Measurements from ENCODE around the gene RBM43. TPM values are rescaled to one million over a fixed set of nuclear protein-coding genes. Genes with fewer than 3 reads are reported as not detected.

Gene RBM43
- total RNA-seq, 2 experiments from 2014 or later, result 15.0 to 16.0 TPM

DNA sequence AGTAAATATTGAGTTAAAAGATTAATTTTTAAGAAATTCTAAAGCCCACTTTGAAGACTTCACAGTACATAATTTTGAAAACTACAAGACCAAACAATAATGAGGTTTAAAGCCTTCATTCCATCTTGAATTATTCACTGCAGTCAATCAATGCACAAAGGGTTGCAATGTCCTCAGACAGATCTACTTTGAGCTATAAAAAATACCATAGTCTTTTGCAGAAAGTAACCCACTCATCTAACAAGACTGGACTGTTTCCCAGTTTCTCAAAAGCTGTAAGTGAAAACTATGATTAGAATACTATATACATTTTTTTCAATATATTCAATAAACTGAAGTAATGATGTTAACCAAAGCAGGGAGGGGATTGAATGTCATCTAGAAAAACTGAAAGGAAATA lies 10.2 kb upstream of the RBM43 start:
- Mint-ChIP-seq H3K9me3 (no peaks in the 10 kb centered on the region), H3K36me3 (ENCODE audit: low read depth) (peaks cover 65% of the 10 kb centered on the region), H3K27ac (no peak overlapping the region), H3K4me1 (ENCODE audit: low read depth) (peaks cover 4% of the 10 kb centered on the region), H3K27me3 (no peaks in the 10 kb centered on the region), H3K4me3 (no peak overlapping the region)
- Histone ChIP-seq H3K4me1 (ENCODE audit: insufficient read depth, low read length) (no peaks in the 10 kb centered on the region), H3K27me3 (ENCODE audit: control insufficient read depth in 1 of 2, insufficient read depth in 2 of 2, low read length in 2 of 2) (no peaks in the 10 kb centered on the region), H3K27ac (ENCODE audit: low read depth in 1 of 2, low read length in 2 of 2) (no peak overlapping the region), H3K9me3 (ENCODE audit: control insufficient read depth in 1 of 2, insufficient read depth in 1 of 2, low read length in 2 of 2) (no peaks in the 10 kb centered on the region), H3K36me3 (ENCODE audit: insufficient read depth, low read length) (peaks cover 62% of the 10 kb centered on the region), H3K4me3 (ENCODE audit: low read length) (no peak overlapping the region)
- no peak for ATAC-seq (ENCODE audit: poor library complexity)
- TF ChIP-seq, protein P1, sequence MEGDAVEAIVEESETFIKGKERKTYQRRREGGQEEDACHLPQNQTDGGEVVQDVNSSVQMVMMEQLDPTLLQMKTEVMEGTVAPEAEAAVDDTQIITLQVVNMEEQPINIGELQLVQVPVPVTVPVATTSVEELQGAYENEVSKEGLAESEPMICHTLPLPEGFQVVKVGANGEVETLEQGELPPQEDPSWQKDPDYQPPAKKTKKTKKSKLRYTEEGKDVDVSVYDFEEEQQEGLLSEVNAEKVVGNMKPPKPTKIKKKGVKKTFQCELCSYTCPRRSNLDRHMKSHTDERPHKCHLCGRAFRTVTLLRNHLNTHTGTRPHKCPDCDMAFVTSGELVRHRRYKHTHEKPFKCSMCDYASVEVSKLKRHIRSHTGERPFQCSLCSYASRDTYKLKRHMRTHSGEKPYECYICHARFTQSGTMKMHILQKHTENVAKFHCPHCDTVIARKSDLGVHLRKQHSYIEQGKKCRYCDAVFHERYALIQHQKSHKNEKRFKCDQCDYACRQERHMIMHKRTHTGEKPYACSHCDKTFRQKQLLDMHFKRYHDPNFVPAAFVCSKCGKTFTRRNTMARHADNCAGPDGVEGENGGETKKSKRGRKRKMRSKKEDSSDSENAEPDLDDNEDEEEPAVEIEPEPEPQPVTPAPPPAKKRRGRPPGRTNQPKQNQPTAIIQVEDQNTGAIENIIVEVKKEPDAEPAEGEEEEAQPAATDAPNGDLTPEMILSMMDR (IDR thresholded peaks at IDR 0.05), result no peak
- intact Hi-C loops (cut with DNase I, micrococcal nuclease), result no loop called here
- no peak for DNase-seq
- ChIA-PET POLR2A (interaction anchor here (2.9 kb wide), 1 partner anchor 10 kb away, joined by 15 read pairs; the partner anchor contains the start of gene RBM43), CTCF (no interaction called here)

DNA sequence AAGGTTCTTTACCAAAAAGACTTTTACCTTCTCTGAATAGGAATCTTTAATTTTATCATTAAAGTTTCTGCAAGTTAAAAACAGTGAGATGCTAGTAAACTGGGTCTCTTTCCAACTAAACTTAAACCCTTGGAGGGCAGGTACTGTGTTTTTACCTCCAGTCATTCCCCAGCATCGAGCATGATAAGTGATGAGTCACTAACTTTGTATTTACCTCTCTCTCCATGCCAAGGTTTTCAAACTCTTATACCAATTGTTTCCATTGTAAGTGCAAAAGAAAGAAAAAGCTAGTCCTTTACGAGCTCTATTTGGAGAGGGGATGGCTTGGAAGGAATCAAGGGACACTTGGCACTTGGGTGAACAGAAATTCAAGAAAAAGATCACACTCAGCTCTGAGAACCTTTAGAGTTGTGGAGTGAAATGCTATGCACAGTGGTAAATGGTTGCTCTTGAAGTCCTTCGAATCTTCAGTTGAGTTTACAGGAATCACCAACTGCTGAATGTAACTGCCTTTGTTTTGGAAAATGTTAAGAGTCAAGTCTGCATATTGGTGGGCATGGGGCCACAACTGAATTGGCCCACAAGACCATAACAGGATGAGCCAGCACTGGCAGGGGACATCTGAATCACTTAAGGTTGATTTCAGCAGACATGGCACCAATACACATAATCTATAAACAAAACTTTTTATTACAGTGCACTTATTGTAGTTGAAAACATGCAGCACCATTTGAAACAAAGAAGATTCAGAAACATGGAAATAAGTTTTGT lies 8.3 kb upstream of the RBM43 start:
- no peaks in the 10 kb centered on the region for H3K27me3 Mint-ChIP-seq
- H3K4me1 Mint-ChIP-seq (ENCODE audit: low read depth), result peaks cover 4% of the 10 kb centered on the region
- ChIA-PET POLR2A (interaction anchor here (2.9 kb wide), 1 partner anchor 9 kb away, joined by 15 read pairs; the partner anchor contains the start of gene RBM43), CTCF (interaction anchor here (1.6 kb wide), 1 partner anchor 78 kb away, joined by 4 read pairs; no protein-coding TSS in a partner anchor)
- H3K4me3 Mint-ChIP-seq, result no peak overlapping the region
- intact Hi-C loops (cut with DNase I, micrococcal nuclease), result loop anchor here in 1 of 2 experiments (10.0 kb wide), 1 partner anchor 555 kb away; the partner anchor contains the start of gene ARL5A
- no peaks in the 10 kb centered on the region for H3K27me3 ChIP-seq (ENCODE audit: control insufficient read depth in 1 of 2, insufficient read depth in 2 of 2, low read length in 2 of 2)
- no peak for ATAC-seq (ENCODE audit: poor library complexity)
- no peaks in the 10 kb centered on the region for H3K9me3 Mint-ChIP-seq
- peaks cover 48% of the 10 kb centered on the region for H3K36me3 ChIP-seq (ENCODE audit: insufficient read depth, low read length)
- H3K9me3 ChIP-seq (ENCODE audit: control insufficient read depth in 1 of 2, insufficient read depth in 1 of 2, low read length in 2 of 2), result no peaks in the 10 kb centered on the region
- no peak for DNase-seq
- H3K4me1 ChIP-seq (ENCODE audit: insufficient read depth, low read length), result no peaks in the 10 kb centered on the region
- TF ChIP-seq, protein P1 (IDR thresholded peaks at IDR 0.05), result no peak
- H3K4me3 ChIP-seq (ENCODE audit: low read length), result no peak overlapping the region
- H3K27ac ChIP-seq (ENCODE audit: low read depth in 1 of 2, low read length in 2 of 2), result no peak overlapping the region
- H3K27ac Mint-ChIP-seq, result no peak overlapping the region
- peaks cover 47% of the 10 kb centered on the region for H3K36me3 Mint-ChIP-seq (ENCODE audit: low read depth)

DNA sequence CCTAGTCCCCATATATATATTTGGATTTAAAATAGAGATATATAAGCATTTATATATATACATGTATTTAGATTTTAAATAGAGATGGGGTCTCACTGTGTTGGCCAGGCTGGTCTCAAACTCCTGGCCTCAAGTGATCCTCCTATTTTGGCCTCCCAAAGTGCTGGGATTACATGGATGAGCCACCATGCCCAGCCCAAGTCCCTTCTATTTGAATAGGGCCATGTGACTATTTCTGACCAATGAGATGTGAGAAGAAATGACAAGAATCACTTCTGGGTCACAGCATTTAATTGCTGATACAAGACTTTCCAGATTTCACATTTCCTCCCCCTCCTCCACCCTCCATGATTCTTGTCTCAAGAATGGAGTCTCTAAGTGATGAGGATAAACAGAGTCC lies 6.4 kb upstream of the RBM43 start:
- peaks cover 30% of the 10 kb centered on the region for H3K36me3 Mint-ChIP-seq (ENCODE audit: low read depth)
- no peaks in the 10 kb centered on the region for H3K27me3 Mint-ChIP-seq
- peaks cover 4% of the 10 kb centered on the region for H3K4me1 Mint-ChIP-seq (ENCODE audit: low read depth)
- CTCF ChIA-PET, result no interaction called here
- intact Hi-C loops (cut with DNase I, micrococcal nuclease), result loop anchor here in 1 of 2 experiments (10.0 kb wide), 1 partner anchor 557 kb away; the partner anchor contains the start of gene ARL5A
- H3K4me3 Mint-ChIP-seq, result no peak overlapping the region
- H3K27ac Mint-ChIP-seq, result peak overlapping the region; percentile 44
- no peak for ATAC-seq (ENCODE audit: poor library complexity)
- TF ChIP-seq, protein P1 (IDR thresholded peaks at IDR 0.05), result no peak
- H3K27me3 ChIP-seq (ENCODE audit: control insufficient read depth in 1 of 2, insufficient read depth in 2 of 2, low read length in 2 of 2), result no peaks in the 10 kb centered on the region
- no peak for DNase-seq
- H3K36me3 ChIP-seq (ENCODE audit: insufficient read depth, low read length), result peaks cover 33% of the 10 kb centered on the region
- no peaks in the 10 kb centered on the region for H3K4me1 ChIP-seq (ENCODE audit: insufficient read depth, low read length)
- no peaks in the 10 kb centered on the region for H3K9me3 ChIP-seq (ENCODE audit: control insufficient read depth in 1 of 2, insufficient read depth in 1 of 2, low read length in 2 of 2)
- no peak overlapping the region for H3K4me3 ChIP-seq (ENCODE audit: low read length)
- POLR2A ChIA-PET, result interaction anchor here (1.0 kb wide), 1 partner anchor 8 kb away, joined by 3 read pairs; no protein-coding TSS in a partner anchor
- H3K27ac ChIP-seq (ENCODE audit: low read depth in 1 of 2, low read length in 2 of 2), result no peak overlapping the region
- H3K9me3 Mint-ChIP-seq, result no peaks in the 10 kb centered on the region

All from CD4-positive, alpha-beta T cell (primary cell).